A673 (cell line): ENCODE measurements around the gene CNIH3.

Experiments used
- EZH2 ChIP-seq: fragments of 200-600 bp; sonication (generic); IDR thresholded peaks from 2 replicates; pipeline ENCODE4 v1.6.1; 2017; ENCODE audit warnings: borderline replicate concordance, low read depth, mild to moderate bottlenecking, mixed read lengths, antibody characterized with exemption, low read length; ENCODE audit not compliant: poor library complexity, severe bottlenecking
- TF ChIP-seq, protein P1 (sequence below): fragments of 300-800, 200-600 bp; sonication (generic); conservative IDR thresholded peaks from 2 replicates; pipeline ENCODE4 v1.5.1; 2017; ENCODE audit warnings: low read depth, mild to moderate bottlenecking, antibody characterized with exemption, low read length, moderate library complexity, mixed read lengths

DNA sequence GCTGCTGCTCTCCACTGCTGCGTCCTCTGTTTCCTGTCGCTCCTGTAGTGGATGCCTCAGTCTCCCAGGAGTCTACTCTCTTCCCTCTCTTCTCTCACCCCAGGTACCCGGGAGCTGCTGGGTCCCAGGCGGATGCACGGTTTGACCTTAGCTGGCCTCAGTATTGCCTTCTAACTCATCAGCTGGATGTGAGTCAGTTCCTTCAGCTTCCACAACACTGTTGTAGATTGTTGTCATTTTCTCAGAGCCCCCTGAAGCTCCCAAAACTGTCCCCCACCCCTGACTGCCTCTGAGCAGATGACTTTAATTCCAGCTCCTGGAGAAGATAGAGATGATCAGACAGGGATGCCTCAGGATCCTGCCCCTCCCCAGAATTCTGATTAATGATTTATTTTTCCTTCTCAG, 7.2 kb downstream of the CNIH3 start:
- TF ChIP-seq, protein P1, sequence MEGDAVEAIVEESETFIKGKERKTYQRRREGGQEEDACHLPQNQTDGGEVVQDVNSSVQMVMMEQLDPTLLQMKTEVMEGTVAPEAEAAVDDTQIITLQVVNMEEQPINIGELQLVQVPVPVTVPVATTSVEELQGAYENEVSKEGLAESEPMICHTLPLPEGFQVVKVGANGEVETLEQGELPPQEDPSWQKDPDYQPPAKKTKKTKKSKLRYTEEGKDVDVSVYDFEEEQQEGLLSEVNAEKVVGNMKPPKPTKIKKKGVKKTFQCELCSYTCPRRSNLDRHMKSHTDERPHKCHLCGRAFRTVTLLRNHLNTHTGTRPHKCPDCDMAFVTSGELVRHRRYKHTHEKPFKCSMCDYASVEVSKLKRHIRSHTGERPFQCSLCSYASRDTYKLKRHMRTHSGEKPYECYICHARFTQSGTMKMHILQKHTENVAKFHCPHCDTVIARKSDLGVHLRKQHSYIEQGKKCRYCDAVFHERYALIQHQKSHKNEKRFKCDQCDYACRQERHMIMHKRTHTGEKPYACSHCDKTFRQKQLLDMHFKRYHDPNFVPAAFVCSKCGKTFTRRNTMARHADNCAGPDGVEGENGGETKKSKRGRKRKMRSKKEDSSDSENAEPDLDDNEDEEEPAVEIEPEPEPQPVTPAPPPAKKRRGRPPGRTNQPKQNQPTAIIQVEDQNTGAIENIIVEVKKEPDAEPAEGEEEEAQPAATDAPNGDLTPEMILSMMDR, result no peak
- no peak for TF ChIP-seq EZH2
